EH (cell line): ENCODE results near the gene DBI.
"Not testable (repeated sequence)": the region's sequence is repeated elsewhere in the genome, so short reads cannot be mapped to it uniquely, and the experiment has no call there.

Experiments used
- DNase-seq: peaks from one replicate; pipeline ENCODE4 v3.0.0-alpha.2; 2015; ENCODE audit warnings: low read depth

Gene DBI

DNA sequence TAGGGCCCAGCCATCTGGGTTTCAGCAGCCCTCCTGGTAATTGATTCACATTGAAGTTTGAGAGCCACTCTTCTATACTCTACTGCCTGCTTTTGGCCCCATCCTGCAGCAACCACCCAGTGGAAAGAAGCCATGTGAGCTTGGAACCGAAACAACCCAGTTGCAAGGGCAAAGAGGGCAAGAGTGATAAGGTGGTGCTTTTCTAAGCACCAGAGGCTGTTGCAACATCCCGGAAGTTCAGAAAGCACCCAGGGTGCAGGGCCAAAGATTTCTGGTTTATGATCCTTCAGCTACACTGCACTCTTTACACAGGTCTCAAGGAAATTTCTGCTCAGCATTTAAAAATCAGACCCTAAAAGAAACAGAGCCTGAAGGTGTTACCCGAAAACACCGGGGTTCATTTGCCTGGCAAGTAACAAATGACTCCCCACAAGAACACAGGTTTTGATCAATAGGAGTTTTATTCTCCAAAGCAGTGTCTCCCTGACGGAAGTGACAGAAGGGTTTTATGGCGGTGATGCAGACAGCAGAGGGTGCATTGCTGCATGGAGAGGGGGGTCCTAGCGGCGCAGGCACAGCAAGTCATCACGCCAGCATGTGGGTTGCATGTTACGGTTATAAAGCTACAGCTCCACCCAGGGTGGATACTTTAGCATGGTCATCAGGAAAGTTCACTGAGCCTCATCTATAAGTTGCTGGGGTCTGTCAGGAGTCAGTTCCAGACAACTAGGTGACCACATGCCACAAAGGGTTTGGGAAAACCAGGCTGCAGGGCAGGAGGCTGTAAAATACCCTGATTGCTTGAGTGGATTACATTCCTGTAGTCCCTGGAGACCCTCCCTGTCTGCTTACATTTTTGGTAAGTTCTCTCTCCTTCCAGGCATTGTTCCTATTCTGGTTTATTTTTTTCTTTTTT lies 36.1 kb downstream of the DBI start:
- DNase-seq, result no peak

GRCh38 chr2:119403618-119404017 lies 36.8 kb downstream of the DBI start:
- not testable (repeated sequence) for DNase-seq

DNA sequence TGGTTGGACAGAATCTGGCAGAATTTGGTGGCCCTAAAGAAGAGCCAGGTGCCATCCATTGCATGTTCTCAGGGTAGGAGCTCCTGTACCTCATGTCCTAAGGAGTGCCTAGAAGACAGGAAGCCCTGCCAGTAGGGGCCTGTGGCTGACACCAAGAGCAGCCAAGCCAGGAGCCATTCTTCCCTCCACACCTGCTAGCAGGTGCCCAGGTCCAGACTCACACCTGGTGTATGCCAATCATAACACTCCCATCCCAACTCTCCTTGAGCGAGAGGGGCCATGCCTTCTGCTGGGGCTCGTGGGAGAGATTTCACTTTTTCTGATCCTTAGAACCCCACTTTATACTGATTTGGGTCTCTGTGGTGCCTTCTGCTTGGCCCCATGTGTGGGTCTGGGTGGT lies 38.4 kb downstream of the DBI start:
- no peak for DNase-seq

DNA sequence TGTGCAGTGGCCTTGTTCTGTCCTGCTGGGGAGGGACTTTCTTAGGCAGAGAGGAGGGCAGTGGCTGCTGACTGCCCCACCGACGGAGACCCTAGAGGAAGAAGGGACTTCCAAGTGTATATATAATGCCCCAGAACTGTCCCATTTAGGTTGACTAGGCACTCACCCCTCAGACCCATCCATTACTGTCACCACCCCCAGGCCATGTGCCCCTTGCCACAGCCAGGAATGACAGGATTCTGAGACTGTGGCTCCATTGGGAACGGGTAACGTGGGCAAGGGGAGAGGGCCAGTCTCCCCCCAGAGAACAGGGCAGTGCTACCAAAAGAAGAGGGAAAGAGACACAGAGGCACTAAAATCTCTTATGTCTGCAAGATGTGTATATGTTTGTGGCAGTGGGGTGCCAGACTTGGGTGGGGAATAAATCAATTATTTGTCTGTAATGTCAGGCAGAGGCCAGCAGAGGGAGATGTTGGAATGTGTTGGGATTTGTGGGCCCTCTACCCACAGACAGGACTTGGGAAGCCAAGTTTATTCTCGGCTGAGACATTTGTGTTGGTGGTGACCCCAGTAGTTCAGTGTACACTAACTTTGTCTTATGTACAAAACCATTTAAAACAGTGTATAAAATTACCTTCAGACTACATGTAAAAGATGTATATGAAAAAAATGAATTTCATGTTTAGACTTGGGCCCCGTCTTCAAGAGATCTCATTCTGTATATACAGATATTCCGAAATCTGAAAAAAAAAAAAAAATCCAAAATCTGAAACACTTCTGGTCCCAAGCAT lies 40.8 kb downstream of the DBI start:
- peak; percentile 61 for DNase-seq

DNA sequence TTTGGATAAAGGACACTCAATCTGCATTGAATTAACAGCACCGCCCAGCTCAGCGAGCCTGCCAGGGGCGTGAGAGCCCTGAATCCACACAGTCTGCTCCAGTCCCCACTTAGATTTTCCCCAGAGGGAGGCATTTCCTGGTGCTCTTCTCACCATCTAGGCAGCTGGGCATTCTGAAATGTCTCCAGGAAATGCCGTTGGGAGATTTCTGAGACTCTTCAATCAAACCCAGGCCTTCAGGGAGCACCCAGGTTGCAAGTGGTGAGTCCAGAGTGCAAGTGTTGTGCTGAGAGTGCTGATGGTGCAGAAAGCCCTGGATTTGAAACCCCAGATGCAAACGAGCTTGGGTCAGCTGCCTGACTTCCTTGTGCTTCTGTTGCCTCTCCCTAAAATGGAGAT lies 41.4 kb downstream of the DBI start:
- DNase-seq, result peak; percentile 13

GRCh38 chr2:119409506-119409905 lies 42.7 kb downstream of the DBI start:
- no peak for DNase-seq

DNA sequence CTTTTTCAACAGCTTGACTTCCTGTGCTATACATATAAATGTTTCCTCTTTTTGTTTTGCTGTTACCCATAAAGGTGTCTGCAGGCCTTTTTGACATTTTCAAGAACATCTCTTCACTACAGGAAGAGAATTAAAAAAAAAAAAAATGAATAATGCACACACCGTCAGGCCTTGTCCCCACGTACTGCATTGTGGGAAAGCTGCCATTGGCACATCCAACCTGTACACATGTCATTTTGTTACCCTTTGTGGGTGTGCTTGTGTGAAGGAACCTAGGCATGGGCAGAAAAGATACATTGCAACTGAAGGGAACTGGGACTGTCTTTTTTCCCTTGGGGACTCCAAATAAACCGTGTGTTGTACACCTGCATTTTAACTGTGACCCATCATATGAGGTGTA lies 48.1 kb downstream of the DBI start:
- no peak for DNase-seq

DNA sequence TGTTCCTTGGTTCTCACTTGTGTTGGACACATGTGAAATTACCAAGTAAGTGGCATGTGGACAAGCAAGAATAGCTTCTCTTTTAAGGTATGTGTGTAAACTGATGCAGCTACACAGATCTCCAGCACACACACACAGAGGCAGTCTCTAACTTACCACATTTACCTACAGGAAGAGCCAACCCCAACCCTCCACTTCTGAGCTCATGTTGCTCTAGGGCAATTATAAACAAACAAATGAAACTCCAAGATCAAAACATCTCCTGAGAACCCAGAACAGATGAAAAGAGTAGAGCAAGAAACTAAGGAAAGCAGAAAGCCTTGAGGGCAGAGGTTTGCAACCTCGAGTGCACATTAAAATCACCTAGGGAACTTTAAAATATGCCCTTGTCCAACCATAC lies 48.9 kb downstream of the DBI start:
- no peak for DNase-seq

- no peak for DNase-seq
These were observed 49.6 kb downstream of the DBI start for GRCh38 chr2:119416299-119416923.

GRCh38 chr2:119417908-119418307 lies 51.1 kb downstream of the DBI start:
- DNase-seq, result no peak

GRCh38 chr2:119419065-119419464 lies 52.3 kb downstream of the DBI start:
- peak; percentile 64 for DNase-seq

DNA sequence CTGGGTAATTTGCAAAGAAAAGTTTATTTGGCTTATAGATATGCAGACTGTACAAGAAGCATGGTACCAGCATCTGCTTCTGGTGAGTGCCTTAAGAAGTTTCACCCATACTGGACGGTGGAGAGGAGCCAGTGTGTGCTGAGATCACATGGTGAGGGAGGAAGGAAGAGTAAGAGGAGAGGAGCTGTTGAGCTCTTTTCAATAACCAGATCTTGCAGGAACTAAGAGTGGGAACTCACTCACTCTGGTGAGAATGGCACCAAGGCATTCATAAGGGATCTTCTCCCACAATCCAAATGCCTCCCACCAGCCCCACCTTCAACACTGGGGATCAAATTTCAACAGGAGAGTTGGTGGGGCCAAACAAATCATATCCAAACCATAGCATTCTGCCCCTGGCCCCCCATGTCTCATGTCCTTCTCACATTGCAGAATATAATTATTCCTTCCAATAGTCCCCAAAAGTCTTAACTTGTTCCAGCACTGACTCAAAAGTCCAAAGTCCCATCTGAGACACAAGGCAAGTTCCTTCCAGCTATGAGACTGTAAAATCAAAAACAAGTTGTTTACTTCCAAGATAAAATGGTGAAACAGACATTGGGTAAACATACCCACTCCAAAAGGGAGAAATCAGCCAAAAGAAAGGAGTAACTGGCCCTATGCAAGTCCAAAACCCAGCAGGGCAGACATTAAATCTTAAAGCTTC lies 53.2 kb downstream of the DBI start:
- DNase-seq, result no peak

- no peak for DNase-seq
These were observed 54.5 kb downstream of the DBI start for GRCh38 chr2:119421304-119421703.

- DNase-seq, result peak; percentile 47
These were observed 55.0 kb downstream of the DBI start for GRCh38 chr2:119421741-119422140.
